ENCODE data around the gene MYO16.

DNA sequence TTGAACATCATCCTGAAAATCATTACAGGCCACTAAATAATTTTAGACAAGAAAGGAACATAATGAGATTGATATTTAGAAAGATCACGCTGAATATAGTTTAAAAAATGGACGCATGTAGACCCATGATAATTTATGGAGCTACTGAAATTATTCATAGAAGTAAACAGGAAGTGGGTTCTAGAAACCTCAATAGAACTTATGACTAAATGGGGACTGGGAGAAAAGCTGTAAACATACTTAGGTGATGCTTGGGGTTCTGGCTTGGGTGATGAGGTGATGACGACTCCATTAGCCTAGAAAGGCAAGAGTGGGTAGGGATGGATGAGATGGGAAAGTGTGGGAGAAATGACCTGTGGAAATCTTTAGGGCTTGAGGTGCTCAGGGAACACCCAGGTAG is 484.0 kb downstream of the MYO16 start:
- TF ChIP-seq NR3C1 (IDR thresholded peaks at IDR 0.05): no peak
- TF ChIP-seq, protein P1, sequence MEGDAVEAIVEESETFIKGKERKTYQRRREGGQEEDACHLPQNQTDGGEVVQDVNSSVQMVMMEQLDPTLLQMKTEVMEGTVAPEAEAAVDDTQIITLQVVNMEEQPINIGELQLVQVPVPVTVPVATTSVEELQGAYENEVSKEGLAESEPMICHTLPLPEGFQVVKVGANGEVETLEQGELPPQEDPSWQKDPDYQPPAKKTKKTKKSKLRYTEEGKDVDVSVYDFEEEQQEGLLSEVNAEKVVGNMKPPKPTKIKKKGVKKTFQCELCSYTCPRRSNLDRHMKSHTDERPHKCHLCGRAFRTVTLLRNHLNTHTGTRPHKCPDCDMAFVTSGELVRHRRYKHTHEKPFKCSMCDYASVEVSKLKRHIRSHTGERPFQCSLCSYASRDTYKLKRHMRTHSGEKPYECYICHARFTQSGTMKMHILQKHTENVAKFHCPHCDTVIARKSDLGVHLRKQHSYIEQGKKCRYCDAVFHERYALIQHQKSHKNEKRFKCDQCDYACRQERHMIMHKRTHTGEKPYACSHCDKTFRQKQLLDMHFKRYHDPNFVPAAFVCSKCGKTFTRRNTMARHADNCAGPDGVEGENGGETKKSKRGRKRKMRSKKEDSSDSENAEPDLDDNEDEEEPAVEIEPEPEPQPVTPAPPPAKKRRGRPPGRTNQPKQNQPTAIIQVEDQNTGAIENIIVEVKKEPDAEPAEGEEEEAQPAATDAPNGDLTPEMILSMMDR (IDR thresholded peaks at IDR 0.05): no peak
- TF ChIP-seq JUN (IDR thresholded peaks at IDR 0.05): no peak
- TF ChIP-seq POLR2A (IDR thresholded peaks at IDR 0.05; ENCODE audit: low read length): no peak
- no peak for TF ChIP-seq ZSCAN20 (CRISPR knock-in tag; IDR thresholded peaks at IDR 0.05)
- TF ChIP-seq NFE2L2 (conservative IDR thresholded peaks at IDR 0.05; ENCODE audit: low read length): no peak
- no peak for TF ChIP-seq POLR2AphosphoS2 (conservative IDR thresholded peaks at IDR 0.05; ENCODE audit: low read length)
